Cardiac septum (tissue), 1 donor: ENCODE results near the gene ERP44. TPM values are rescaled to one million over a fixed set of nuclear protein-coding genes. Genes with fewer than 3 reads are reported as not detected.
A peak's percentile ranks its signal among the peaks of the same experiment; 100 is the strongest.
"Not testable (repeated sequence)": the region's sequence is repeated elsewhere in the genome, so short reads cannot be mapped to it uniquely, and the experiment has no call there.

ENCODE experiments used
- DNase-seq: peaks from one replicate; pipeline ENCODE4 v3.0.0-alpha.2; 2020; ENCODE audit warnings: low spot score
- intact Hi-C: fragments of 100-400 bp; cut with DNase I; formaldehyde crosslinking; loops from one replicate; pipeline ENCODE4 v1.14.0; 2022
- long read RNA-seq: library from polyadenylated mRNA; unstranded; transcript quantifications from one replicate; pipeline ENCODE4 v2.0.0, GENCODE V29; 2021
- total RNA-seq: library from RNA; stranded (reverse); fragmentation: NEBNext Ultra II Directional; extraction: Animal tissue kit (Norgen Biotek cat#: 25700); gene quantifications from one replicate; pipeline ENCODE4 v1.2.1, GENCODE V29; 2021
- donor health status: DM: no; HTN: no; CAD: no.

ERP44 gene
- total RNA-seq = 14.8 TPM
- long read RNA-seq, full-length matches to known transcripts = 93 of 105 reads
- long read RNA-seq, partial matches to known transcripts = 6 of 105 reads
- long read RNA-seq, other reads (novel, unspliced or antisense) = 6 of 105 reads

DNA sequence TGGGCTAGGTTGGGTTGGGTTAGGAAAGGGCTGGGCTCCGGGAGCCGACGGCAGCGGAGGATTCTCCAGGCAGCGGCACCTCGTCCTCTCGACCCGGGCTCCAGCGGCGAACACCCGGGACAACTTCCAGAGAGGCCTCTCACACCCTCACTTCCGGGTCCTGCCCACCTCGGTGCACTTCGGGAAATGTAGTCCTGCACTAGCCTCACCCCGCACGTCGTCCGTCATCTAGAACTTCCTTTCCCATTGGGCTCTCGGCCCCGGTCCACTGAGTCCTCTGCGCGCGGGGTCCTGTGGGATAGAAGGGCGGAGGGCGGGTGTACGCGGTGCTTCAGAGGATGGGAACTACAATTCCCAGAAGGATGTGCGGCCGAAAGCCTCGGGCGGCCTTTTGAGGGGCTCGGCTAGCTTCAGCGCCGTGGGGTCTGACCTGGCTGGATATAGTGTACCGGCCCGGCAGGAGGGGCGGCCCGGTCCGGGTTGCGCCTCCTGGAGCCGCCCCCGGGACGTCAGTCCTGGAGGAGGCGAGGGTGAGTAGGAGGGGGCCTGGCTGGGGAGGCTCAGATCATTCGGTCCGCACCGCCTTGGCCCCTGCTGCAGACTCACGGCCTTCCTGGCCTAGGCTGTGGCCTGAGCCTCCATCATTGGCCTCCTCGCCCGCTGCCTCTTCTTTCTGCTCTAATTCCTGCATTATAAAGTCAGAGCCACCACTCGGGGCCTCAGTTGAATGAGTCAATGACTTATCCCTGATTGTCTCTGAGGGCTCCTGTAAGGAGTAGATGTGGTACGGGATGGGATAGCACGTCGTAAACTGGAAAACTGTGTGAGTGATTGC lies at the start of gene ERP44, which contains the start of gene INVS:
ERP44 (minus strand) TSS at position 114 of the 835 bp plus-strand sequence. CDS start 160 bp downstream, outside the sequence.
INVS (plus strand) TSS at position 357 of the 835 bp plus-strand sequence. CDS start 5,279 bp downstream, outside the sequence.
- DNase-seq = peak; percentile 100
- intact Hi-C loops = no loop called here

DNA sequence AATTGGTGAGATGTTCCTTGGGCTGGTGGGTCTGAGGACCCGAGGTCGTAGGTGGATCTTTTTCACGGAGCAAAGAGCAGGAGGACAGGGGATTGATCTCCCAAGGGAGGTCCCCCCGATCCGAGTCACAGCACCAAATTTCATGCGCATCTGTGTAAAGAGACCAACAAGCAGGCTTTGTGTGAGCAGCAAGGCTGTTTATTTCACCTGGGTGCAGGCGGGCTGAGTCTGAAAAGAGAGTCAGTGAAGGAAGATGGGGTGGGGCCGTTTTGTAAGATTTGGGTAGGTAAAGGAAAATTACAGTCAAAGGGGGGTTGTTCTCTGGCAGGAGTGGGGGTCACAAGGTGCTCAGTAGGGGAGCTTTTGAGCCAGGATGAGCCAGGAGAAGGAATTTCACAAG lies 47.2 kb upstream of the ERP44 start:
- intact Hi-C loops, DNase-seq: not testable (repeated sequence)

DNA sequence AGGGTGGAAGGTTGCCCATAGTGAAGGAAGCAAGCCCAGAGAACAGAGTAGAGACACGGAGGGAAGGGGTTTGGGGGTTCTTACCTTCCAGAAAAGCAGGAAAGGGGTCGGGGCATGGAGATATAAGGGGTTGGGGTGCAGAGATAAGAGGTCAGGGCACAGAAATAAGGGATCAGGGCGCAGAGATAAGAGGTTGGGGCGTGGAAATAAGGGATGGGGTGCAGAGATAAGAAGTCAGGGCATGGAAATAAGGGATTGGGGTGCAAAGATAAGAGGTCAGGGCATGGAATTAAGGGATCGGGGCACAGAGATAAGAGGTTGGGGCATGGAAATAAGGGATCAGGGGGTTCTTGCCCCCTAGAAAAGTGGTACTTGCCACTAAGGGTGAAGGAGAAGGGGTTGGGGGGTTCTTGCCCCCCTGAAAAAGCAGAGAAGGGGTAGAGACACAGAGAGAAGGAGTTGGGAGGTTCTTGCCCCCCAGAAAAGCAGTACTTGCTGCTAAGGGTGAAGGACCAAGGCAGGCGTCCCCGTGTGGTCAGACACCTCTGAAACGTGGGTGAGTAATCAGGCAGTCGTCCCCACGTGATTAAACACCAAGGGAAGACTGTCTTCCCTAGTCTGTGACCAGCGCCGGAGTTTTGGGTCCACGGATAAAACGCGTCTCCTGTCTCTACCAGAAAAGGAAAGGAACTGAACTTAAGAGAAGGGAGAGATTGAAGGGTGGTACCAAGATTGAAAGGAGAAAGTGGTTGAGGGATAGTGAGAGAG lies 46.6 kb upstream of the ERP44 start:
- intact Hi-C loops, DNase-seq: not testable (repeated sequence)

DNA sequence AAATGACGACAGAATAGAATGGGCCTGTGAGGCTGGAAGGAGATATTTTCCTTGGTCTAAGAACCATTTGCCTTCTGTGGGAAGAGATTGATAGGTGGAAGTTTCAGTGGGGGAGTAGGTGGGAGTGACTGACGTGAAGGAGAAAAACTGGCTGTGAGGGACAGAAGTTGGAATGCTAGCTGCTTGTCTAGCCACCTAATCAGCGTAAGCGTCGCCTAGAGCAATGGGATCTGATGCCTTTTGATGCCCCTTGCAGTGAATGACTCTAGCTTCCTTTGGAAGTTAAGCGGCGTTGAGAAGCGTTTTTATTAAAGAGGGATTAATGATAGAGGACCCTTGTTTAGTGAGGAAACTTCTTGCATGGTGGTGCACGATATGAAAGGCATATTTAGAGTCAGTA lies 43.1 kb upstream of the ERP44 start:
- intact Hi-C loops, DNase-seq: not testable (repeated sequence)

DNA sequence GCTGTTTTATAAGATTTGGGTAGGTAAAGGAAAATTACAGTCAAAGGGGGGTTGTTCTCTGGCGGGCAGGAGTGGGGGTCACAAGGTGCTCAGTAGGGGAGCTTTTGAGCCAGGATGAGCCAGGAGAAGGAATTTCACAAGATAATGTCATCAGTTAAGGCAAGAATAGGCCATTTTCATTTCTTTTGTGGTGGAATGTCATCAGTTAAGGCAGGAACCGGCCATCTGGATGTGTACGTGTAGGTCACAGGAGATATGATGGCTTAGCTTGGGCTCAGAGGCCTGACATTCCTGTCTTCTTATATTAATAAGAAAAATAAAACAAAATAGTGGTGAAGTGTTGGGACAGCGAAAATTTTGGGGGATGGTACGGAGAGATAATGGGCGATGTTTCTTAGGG lies 41.5 kb upstream of the ERP44 start:
- intact Hi-C loops, DNase-seq: not testable (repeated sequence)

DNA sequence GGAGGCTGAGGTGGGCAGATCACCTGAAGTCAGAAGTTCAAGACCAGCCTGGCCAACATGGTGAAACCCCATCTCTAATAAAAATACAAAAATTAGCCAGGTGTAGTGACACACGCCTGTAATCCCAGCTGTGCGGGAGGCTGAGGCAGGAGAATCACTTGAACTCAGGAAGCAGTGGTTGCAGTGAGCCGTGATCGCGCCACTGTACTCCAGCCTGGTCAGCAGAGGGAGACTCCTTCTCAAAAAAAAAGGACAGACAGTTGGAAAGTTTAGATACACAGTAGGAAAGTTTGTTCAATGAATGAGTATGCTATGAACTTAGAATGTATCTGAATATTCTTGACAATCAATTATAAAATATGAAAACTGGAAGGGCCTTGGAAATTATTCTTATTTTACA lies 38.0 kb upstream of the ERP44 start:
- DNase-seq, intact Hi-C loops: not testable (repeated sequence)

DNA sequence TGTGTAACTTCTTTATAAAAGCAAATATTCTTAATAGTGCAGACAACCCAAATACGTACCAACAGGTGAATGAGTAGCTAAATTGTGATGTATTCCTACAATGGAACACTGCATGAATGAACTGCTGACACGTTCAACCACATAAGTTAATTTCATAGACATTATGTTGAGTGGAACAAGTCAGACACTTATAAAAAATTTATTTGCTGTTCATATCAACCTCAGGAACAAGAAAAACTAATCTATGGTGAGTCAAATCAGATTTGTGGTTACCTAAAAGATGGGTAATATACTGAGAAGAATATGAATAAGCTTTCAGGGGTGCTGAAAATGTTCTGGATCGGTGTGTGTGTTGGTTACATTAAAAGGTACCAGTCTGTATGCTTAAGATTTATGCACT lies 35.9 kb upstream of the ERP44 start:
- intact Hi-C loops = no loop called here
- no peak for DNase-seq

DNA sequence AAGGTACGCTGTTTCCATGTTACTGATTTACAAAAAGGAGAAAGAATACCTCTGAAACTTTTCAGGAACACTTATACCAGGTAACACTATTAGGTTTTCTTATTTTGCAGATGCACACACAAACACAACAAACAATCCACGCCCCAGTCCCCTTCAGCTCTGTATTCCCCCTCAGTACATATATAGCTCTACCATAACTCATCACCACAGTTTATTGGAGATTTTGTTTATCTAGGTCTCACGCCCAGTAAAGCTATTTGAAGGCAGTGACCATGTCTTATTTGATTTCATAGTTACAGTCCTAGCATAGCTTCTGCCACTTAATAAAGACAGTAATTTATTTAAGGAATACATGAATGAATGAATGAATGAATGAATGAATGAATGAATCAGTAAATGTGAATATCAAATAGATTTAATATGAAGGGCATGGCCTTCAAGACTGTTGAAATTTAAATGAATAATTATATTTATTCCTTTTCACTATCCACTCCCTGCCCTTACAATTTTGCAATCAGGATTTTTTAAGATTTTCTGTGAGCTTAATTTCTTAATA lies 33.2 kb upstream of the ERP44 start:
- no peak for DNase-seq
- intact Hi-C loops = no loop called here

DNA sequence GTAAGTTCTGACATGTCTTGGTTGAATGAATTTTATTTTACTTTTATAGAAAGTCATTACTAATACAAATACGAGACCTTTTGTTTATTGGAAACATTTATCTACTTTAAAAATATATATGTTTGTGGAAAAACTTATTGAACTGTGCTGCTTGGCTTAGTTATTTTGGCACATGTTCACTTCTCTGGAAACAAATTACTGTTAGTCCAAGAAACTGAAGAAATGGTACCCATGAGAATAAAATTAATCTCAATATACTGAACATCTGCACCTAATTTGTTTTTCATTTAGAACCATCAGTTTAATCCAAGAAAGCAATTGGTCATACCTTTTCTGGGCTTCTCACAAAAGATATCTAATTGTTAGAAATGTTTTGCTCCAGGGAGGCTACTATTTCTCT lies 32.4 kb upstream of the ERP44 start:
- intact Hi-C loops = no loop called here
- no peak for DNase-seq

DNA sequence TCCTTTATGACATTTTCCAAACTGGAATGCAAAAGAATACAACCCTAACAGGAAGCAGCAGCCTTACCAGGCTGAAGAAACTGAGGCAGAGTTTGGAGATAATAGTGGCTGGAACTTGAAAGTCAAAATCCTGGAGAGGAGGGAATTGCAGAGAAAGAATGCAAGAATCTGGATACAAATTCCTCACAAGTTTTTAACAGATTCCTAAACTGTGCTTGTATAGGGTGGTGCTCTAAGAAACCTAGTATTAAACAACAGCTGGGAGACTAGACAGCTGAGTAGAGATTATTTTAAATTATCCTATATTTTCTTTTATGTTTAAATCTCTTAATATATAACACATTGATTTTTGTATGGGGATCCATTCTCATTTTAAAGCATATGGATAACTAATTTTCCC lies 31.0 kb upstream of the ERP44 start:
- no peak for DNase-seq
- intact Hi-C loops = no loop called here

DNA sequence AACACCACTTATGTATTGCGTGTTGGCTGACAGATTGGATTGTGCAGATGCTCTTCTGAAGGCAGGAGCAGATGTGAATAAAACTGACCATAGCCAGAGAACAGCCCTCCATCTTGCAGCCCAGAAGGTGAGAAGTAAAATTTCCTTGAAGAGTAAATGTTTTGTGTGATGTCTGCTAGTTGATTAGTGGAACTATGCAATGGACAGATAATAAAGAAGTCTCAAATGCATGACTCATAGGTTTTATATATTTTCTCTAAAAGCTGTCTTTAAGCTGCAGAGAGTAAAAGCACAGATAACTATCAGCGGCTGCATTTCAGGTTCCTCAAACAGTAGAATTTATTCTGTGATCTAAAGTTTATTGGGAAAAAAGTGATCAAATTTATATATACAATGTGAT lies 27.6 kb upstream of the ERP44 start:
- DNase-seq = no peak
- intact Hi-C loops = no loop called here

DNA sequence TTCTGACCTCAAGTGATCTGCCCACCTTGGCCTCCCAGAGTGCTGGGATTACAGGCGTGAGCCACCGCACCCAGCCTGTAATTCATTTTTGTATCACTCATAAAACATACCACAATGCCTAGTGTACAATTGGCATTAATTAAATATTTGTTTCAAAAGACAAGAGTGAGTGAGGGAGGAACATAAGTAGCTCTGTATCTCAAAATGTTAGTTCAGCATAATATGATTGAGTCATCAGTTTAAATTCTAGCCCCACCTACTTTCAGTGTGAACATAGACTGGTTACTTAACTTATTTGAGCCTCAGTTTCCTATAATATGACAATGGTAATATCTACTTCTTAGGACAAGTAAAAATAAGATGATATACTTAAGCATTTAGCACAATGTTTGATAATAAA lies 27.1 kb upstream of the ERP44 start:
- DNase-seq = no peak
- intact Hi-C loops = no loop called here

DNA sequence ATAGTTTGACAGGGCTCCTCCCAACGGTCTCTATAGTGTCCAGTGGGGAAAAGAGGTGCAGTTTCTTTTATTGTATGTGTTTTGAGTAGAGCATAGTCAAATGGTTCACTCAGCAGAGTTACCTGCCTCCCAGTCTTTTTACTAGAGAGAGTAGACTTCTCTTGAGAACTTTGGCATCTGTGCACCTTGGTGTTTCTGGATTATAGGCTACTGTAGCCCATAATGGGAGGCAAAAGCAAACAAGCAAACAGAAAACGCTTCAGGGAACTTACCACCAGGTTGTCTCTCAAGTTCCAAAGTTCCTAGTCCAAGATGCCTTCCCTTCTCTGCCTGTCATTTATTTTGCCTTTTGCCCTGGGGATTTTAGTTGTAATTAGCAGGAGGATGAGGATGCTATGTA lies 26.4 kb upstream of the ERP44 start:
- intact Hi-C loops = no loop called here

DNA sequence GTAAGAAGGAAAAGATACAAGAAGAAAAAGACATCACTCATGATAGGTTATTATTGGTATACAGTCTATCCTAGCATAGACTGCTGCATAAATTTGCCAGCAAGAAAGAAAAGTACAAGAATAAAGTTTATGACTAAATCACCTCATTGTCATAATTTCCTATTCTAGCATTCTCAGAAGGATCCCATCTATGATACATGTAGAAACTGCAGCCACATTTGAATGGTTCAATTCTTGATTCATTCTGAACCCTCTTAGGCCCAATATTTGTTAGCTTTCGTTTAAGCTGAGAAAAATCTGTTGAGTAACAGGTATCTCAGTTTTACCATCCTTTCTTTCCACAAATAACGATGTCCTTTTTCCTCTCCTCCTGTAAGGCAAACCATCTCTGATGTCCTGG lies 21.5 kb upstream of the ERP44 start:
- DNase-seq = no peak
- intact Hi-C loops = no loop called here

More for the DNA sequence above, 26.4 kb upstream of the ERP44 start:
- DNase-seq = no peak

DNA sequence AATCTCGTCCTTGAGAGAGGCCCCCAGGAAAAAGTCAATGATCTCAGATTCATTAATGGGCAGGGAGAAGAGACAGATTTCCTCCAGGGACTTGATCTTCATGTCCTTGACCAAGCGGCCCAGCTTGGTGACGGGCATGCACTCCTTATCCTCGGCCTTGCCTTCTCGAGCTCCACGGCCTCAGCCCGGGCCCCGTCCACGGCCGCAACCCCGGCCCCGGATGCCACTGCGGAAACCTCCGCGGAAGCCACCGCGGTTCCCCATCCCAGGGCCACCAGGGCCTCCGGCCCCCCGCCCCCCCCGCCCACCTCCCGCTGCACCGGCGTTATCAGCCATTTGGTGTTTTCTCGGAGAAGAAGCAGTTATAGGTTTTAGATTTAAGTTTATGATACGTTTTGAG lies 18.5 kb upstream of the ERP44 start:
- intact Hi-C loops = no loop called here
- no peak for DNase-seq

DNA sequence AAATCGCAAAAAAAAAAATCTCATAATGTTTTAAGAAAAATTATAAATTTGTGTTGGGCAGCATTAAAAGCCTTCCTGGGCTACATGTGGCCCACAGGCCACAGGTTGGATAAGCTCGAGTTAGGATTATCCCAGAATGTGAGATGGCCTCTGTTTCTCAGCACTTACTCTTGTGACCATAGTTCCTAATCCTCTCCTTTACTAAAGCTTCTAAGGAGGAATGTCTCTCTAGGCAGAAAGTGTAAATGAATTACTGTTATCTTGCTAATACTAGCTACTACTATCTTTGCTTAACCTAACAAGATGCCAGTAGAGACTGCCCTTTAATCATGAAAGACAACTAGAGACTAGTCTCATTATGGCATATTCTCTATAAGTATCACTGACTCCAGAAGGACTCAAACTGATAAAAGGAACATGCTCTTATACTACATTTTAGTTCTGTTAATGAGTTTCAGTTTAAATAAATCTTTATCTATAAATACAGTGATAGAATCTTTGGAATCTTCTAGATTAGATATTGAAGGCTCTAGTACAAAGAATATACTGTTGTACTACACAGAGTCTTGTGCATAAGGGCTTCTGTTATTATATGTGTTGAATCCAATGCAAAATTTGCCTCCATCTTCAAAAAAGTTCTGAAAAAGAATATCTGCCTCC lies 14.0 kb upstream of the ERP44 start:
- intact Hi-C loops = no loop called here

DNA sequence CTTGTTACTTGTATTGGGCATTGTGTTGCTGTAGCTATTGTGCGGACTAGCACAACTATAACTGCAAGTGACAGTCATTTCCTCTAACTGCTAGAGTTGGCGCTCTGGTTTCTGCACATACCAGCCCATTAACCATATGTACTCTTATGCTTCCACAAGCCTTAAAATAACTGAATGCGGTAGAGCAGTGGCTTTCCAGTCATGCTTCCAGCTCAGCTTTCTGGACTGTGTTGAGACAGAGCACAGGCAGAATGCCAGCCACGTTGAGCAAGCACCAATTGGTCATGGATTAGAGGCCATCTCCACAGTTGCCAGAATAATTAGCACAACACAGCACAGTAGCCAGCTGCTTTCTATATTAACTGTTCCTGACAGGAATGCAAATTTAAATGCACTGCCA lies 12.4 kb upstream of the ERP44 start:
- DNase-seq = peak; percentile 90
- intact Hi-C loops = no loop called here

More for the DNA sequence above, 14.0 kb upstream of the ERP44 start:
- DNase-seq = no peak

DNA sequence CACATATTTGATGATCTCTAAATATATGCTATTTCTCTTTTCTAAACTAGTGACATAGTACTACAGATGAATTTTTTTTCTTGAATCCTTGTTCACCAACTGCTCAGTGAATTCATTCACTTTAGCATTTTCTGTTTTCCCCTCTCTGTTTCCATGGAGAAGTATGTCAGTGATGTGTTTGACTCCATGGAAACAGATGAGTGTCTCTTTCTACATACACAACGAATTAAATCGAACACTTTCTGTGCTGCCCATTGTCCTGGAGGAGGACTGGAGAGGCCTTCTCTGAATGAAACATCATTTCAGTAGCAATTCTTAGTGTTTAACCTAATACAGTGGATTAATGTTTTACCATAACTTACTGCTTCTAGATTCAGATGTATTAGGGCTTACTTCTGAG lies 9.8 kb upstream of the ERP44 start:
- intact Hi-C loops = no loop called here
- no peak for DNase-seq

DNA sequence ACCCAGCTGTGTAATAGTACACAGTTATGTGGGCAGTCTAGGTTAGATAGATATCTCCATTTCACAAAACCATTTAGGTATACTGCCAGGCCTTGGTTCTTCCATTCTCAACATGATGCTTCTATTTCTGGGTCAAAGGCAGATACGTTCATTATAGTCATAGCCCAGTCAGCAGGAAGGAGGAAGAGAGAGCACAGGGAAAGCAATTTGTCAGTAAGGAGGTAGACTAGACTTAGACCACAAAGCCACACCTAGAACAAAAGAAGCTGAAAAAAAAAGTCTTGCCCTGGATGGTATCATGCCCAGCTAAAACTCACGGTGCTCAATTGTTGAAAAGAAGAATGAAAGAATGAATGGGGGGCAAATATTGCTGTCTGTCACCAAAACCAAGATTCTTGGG lies 7.8 kb upstream of the ERP44 start:
- intact Hi-C loops = no loop called here
- no peak for DNase-seq

DNA sequence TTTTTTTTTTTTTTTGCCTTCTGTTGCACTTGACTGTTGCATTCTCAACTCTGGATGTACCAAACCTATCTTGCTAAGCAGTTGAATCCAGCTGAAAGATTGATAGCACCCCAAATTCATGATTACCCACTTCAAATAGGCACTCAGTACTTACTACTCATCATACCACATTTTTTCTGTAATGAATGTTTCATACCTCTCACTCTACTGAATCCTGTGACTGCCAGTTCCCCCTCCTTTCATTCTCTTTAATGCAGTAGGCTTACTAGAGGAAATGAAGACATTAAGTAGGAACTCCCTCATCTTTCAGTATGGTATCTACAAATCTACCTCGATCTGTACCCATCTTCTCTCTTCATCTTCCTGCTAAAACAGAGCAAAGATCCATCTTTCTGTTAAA lies 7.1 kb upstream of the ERP44 start:
- DNase-seq = no peak
- intact Hi-C loops = no loop called here
